ENCODE results near the gene HPCA. TPM values are rescaled to one million over a fixed set of nuclear protein-coding genes. Genes with fewer than 3 reads are reported as not detected.

Gene HPCA
- total RNA-seq, 4 donors from 2014 or later, result 0.64 to 0.96 TPM; not detected in 2

- Histone ChIP-seq H3K27me3 (peaks cover 54% of the 10 kb centered on the region), H3K4me1 (peaks cover 5 to 25% (median 15%) of the 10 kb centered on the region in 4 donors), H3K27ac (no peak overlapping the region), H3K9me3 (no peaks in the 10 kb centered on the region), H3K4me3 (no peak overlapping the region), H3K36me3 (no peaks in the 10 kb centered on the region)
- in situ Hi-C loops (cut with MboI; ENCODE audit: low pct_ligation_motif_present in 1 of 4, low pct_unique_long_range_greater_than_20kb in 1 of 4, low sequenced_read_pairs in 3 of 4) (no loop called here), intact Hi-C loops (cut with DNase I; ENCODE audit: low total_unique reads) (no loop called here)
- WGBS, 2 donors (ENCODE audit: low coverage in 1 of 2), result 100% methylated on average over 1 to 3 of the region's 3 CpGs
- no peak for DNase-seq
- TF ChIP-seq POLR2A (IDR thresholded peaks at IDR 0.05) (no peak), POLR2AphosphoS5 (IDR thresholded peaks at IDR 0.05) (no peak), EP300 (IDR thresholded peaks at IDR 0.05; ENCODE audit: low read depth) (no peak), CTCF (IDR thresholded peaks at IDR 0.05) (no peak)
These were observed 5.3 kb downstream of the HPCA start for GRCh38 chr1:32891630-32892029.

- Histone ChIP-seq H3K27ac (peak overlapping the region; percentile 68 to 80 (median 74)), H3K36me3 (no peaks in the 10 kb centered on the region), H3K9me3 (no peaks in the 10 kb centered on the region), H3K27me3 (peaks cover 45% of the 10 kb centered on the region), H3K4me1 (peaks cover 5 to 22% (median 15%) of the 10 kb centered on the region in 4 donors), H3K4me3 (peak overlapping the region; percentile 12 to 55 (median 41))
- intact Hi-C loops (cut with DNase I; ENCODE audit: low total_unique reads) (no loop called here), in situ Hi-C loops (cut with MboI; ENCODE audit: low pct_ligation_motif_present in 1 of 4, low pct_unique_long_range_greater_than_20kb in 1 of 4, low sequenced_read_pairs in 3 of 4) (no loop called here)
- DNase-seq, result peak; percentile 69
- TF ChIP-seq EP300 (IDR thresholded peaks at IDR 0.05; ENCODE audit: low read depth) (no peak), CTCF (IDR thresholded peaks at IDR 0.05) (peak in 4 of 5 experiments; percentile 49 to 62 (median 60))
- WGBS, 2 donors (ENCODE audit: low coverage in 1 of 2), result 23 to 37% methylated on average over 5 to 49 of the region's 49 CpGs
These were observed 6.3 kb downstream of the HPCA start for GRCh38 chr1:32892368-32893197.

- H3K4me3 ChIP-seq, result peak overlapping the region; percentile 12 to 55 (median 41)
- 4% methylated on average over 55 of the region's 58 CpGs; no CpG with 5 or more reads in 1 of the 2 donors for WGBS, 2 donors (ENCODE audit: low coverage in 1 of 2)
- intact Hi-C loops (cut with DNase I; ENCODE audit: low total_unique reads), result no loop called here
- peak; percentile 50 for TF ChIP-seq POLR2A (IDR thresholded peaks at IDR 0.05)
- peak in 2 of 5 experiments; percentile 21 to 47 for TF ChIP-seq CTCF (IDR thresholded peaks at IDR 0.05)
- TF ChIP-seq EP300 (IDR thresholded peaks at IDR 0.05; ENCODE audit: low read depth), result no peak
- TF ChIP-seq POLR2AphosphoS5 (IDR thresholded peaks at IDR 0.05), result peak in 2 of 3 donors; percentile 8 to 33
- H3K27ac ChIP-seq, result peak overlapping the region; percentile 68 to 80 (median 74)
- peak; percentile 83 for DNase-seq
- in situ Hi-C loops (cut with MboI; ENCODE audit: low pct_ligation_motif_present in 1 of 4, low pct_unique_long_range_greater_than_20kb in 1 of 4, low sequenced_read_pairs in 3 of 4), result no loop called here
- no peaks in the 10 kb centered on the region for H3K36me3 ChIP-seq
- peaks cover 5 to 22% (median 15%) of the 10 kb centered on the region in 4 donors for H3K4me1 ChIP-seq
- H3K27me3 ChIP-seq, result peaks cover 37% of the 10 kb centered on the region
- no peaks in the 10 kb centered on the region for H3K9me3 ChIP-seq
These were observed 7.1 kb downstream of the HPCA start for GRCh38 chr1:32893198-32894018.

- H3K36me3 ChIP-seq, result no peaks in the 10 kb centered on the region
- no peak for TF ChIP-seq CTCF (IDR thresholded peaks at IDR 0.05)
- no peak for TF ChIP-seq EP300 (IDR thresholded peaks at IDR 0.05; ENCODE audit: low read depth)
- no peak for TF ChIP-seq POLR2A (IDR thresholded peaks at IDR 0.05)
- TF ChIP-seq POLR2AphosphoS5 (IDR thresholded peaks at IDR 0.05), result no peak
- H3K27ac ChIP-seq, result peak overlapping the region; percentile 68 to 80 (median 74)
- peaks cover 37% of the 10 kb centered on the region for H3K27me3 ChIP-seq
- WGBS, 2 donors (ENCODE audit: low coverage in 1 of 2), result 40 to 63% methylated on average over 1 to 8 of the region's 8 CpGs
- peak overlapping the region in 2 of 4 donors; percentile 47 to 55 for H3K4me3 ChIP-seq
- intact Hi-C loops (cut with DNase I; ENCODE audit: low total_unique reads), result no loop called here
- no peaks in the 10 kb centered on the region for H3K9me3 ChIP-seq
- H3K4me1 ChIP-seq, result peaks cover 5 to 22% (median 15%) of the 10 kb centered on the region in 4 donors
- in situ Hi-C loops (cut with MboI; ENCODE audit: low pct_ligation_motif_present in 1 of 4, low pct_unique_long_range_greater_than_20kb in 1 of 4, low sequenced_read_pairs in 3 of 4), result no loop called here
- DNase-seq, result no peak
These were observed 7.8 kb downstream of the HPCA start for GRCh38 chr1:32894019-32894600.
